ENCODE results near the gene DNAH10.

- TF ChIP-seq SP2 (CRISPR knock-in tag; IDR thresholded peaks at IDR 0.05) (no peak), ZNF260 (CRISPR knock-in tag; IDR thresholded peaks at IDR 0.05; ENCODE audit: borderline replicate concordance, low read depth) (no peak), DDIT3 (CRISPR knock-in tag; IDR thresholded peaks at IDR 0.05) (no peak), ZNF354B (CRISPR knock-in tag; IDR thresholded peaks at IDR 0.05) (no peak), PTBP1 (IDR thresholded peaks at IDR 0.05; ENCODE audit: low read depth, low read length, poor library complexity, severe bottlenecking) (no peak), ZNF207 (IDR thresholded peaks at IDR 0.05; ENCODE audit: borderline replicate concordance) (no peak), MIER2 (CRISPR knock-in tag; IDR thresholded peaks at IDR 0.05) (no peak), PBX3 (CRISPR knock-in tag; IDR thresholded peaks at IDR 0.05; ENCODE audit: borderline replicate concordance) (no peak), ATF5 (CRISPR knock-in tag; IDR thresholded peaks at IDR 0.05; ENCODE audit: low read depth) (no peak), TCF7L2 (IDR thresholded peaks at IDR 0.05; ENCODE audit: low read depth, low read length) (no peak), SNRNP70 (IDR thresholded peaks at IDR 0.05; ENCODE audit: low read depth, low read length) (no peak), HNF1B (CRISPR knock-in tag; IDR thresholded peaks at IDR 0.05) (no peak)
Observed at GRCh38 chr12:123801573-123802178, 39.6 kb downstream of the DNAH10 start.
